Stimulated activated CD4-positive, alpha-beta T cell treated with anti-CD3 and anti-CD28 coated beads, Interleukin-15, amount 100 ng/mL, for 24 hours (primary cell): Measurements from ENCODE around the gene WDR35.

ENCODE experiments used
- DNase-seq: peaks from one replicate; pipeline ENCODE4 v3.0.0-alpha.2; 2020

The WDR35 gene

DNA sequence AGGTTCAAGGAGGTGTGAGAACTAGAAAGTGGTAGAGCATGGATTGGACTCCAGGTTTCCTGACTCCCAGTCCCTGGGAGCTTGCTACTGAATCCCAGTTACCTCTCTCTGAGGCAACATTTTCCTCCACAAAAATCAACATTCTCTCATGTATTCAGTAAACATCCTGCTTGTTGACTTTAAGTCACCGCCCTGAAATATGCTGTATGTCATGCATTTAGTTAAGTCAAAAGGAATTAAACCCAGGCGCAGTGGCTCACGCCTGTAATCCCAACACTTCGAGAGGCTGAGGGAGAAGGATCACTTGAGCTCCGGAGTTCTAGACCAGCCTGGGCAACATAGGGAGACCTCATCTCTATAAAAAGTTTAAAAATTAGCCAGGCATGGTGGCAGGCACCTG is 18.8 kb upstream of the WDR35 start:
- DNase-seq, result no peak

DNA sequence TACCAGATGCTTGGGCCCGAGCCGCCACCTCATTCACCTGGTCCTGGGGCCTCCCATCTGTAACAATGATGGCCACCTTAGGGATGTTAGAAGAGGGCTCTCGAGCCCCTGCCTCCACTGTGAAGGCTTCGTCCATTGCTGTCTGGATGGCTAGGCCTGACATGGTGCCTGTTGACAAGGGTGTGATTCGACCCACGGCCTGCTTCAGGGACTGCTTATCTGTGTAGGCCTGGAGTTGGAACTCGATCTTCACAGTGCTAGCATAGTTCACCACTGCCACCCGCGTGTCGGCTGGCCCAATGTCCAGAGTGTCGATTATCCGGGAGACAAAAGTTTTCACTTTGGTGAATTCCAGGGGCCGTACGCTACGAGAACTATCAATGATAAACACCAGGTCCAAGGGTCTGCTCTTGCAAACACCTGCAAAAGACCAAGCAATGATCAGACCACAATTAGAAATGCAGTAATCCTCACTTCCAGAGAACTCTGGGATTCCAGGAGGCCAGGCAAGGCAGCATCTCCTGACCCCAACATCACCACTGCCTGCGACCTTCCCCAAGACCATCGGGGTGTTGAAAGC is 16.1 kb upstream of the WDR35 start:
- DNase-seq, result no peak

DNA sequence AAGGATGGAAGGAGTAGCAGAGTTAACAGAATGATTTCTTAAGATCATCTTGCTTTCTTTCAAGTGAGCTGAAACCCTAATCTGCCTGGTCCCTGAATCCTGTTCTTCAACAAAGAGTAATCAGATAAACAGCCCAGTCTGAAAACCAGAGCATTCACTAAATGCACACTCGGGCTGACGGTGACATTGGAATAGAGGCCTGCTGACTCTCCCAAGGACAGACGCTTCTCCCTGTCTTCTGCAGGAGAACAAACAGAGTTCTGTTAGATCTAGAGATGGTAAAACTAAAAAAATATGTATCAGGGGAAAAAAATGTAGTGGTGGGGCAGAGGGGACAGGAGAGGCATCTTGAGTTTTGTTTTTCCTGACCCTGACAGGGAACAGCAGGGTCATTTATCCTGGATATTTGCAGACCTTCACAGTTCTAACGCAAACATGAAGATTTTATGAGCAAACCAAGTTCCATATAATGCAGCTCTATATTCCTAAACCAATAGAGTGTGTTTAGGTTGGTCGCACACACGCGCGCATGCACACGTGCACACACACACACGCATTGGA is 15.2 kb upstream of the WDR35 start:
- DNase-seq, result no peak

DNA sequence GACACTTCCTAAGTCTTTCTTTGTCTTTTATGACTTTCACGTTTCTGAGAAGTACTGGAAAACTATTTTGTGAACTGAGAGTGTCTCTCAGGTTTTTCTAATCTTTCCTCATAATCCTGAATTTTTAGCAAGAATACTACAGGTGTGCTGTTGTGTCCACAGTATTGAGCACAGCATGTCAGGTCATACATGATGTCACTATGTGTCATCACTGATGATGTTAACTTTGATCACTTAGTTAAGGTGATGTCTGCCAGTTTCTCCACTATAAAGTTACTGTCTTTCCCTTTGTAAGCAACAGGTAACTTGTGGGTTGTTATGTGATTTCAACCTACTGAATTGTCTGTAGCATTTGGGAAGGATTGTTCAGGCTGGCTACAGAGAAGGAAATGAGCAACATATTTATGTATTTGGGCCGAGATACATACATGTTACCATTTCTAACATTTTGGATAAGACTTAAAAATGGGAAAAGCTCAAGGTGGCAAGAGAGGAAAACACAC is 11.5 kb upstream of the WDR35 start:
- DNase-seq, result no peak

DNA sequence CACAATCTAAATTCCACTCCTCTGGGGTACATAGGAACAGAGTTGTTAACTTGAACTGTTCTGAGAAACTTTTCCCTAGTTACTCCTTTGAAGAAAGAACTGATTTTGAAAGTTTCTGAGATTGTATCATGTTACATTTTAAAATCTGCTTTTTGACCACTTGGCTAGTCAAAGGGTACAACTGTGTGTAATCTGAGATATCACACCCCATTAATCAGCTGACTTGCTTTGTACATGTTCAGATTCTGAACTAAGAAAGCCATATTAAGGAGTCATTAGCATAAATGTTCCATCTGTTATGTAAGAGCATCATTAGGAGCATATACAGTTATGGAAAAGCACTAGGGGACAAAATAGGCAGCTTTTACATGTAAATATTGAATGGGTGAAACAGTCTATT is 3.8 kb upstream of the WDR35 start:
- no peak for DNase-seq

DNA sequence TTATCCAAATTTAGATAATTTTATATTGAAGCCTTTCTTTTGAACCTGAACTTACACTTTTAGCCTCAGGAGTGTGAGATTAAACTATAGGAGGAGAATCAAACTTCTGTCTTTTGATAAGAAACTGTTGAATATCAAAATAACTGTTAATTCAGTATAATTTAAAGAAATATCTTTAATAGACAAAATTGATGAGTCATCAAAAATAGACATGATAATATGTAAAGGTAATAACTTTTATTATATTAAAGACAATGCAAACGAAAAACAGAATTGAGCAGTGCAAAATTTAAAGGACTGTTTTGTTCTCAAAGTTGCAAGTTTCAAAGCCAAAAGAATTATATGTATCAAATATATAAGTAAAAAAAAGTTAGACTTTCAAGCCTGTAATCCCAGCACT is 2.0 kb upstream of the WDR35 start:
- no peak for DNase-seq

DNA sequence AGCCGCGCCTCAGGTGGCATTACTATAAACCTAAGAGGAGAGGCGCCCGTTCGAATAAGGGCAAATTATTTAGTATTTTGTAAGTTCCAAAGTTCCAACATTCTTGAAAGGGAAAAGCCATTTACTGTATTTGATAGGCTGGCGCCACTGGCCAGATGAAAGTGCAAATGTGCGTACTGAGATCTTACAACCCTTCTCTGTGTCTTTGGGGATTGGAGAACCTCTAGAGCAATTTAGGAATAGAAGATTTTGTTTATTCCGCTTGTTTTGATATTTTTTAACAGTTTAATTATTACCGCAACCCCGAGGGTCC is 467 bp upstream of the WDR35 start:
- DNase-seq, result no peak

DNA sequence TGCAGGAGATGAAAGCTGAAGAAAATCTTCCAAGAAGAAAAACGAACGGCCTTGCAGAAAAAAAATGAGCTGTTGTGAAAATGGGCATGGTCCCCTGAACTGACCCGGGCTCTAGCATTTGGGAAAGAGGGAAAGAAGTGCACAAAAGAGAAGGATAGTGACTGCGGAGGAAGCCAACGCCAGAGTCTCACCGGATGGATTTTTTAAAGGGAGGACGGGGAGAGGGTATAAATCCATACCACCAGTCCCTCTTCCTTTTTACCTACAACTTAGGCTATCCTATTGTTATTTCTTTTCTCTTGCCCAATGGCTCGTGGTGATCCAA is 601 bp downstream of the WDR35 start:
- no peak for DNase-seq

DNA sequence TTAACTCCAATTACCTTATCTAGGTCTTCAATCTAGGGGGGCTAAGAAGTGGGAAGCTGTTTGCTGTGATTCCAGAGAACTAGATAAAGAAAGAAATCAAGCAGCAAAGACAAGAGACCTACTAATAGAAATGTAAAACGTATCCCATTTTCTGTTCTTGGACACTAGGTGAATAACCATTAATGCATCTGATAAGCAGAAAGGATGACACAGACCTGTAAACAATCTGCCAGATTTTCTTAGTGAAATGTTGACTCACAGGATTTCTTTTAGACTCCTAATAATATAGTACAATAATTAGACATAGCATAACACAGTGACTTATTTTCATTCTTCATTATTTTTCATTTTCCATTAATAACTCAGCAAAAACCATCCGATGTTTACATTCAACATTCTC is 1.3 kb downstream of the WDR35 start:
- DNase-seq, result no peak

DNA sequence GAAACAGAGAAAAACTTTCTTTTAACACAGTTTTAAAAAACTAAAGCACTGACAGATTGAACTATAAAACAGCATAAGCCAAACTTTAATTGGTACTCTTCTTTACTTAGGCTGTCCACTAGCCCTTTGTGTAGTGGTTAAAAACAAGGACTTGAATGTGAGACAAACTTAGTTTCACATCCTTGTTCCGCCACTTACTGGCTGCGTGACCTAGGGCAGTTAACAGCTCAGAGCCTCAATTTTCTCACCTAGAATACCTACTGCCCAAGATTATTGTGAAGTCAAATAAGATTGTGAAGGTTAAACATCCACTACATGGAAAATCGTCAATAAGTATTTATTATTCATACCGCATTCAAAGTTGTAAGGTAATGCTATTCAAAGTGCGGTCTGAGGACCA is 2.0 kb downstream of the WDR35 start:
- no peak for DNase-seq

DNA sequence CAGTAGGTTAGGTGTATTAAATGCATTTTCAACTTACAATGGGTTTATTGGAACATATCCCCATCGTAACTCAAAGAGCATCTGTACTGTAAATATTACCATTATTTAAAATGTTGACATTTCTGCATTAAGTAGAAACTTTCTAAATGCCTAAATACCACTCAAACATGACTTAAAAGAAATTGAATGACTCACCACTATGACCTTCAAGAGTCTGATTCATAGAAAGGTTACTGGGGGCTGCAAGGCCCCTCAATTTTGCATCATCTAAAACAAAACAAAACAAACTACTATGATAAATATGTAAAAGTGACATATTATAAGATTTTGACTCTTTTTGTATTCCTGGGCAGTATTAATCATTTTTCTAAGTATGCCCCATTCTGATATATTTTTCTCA is 7.6 kb downstream of the WDR35 start:
- DNase-seq, result no peak

DNA sequence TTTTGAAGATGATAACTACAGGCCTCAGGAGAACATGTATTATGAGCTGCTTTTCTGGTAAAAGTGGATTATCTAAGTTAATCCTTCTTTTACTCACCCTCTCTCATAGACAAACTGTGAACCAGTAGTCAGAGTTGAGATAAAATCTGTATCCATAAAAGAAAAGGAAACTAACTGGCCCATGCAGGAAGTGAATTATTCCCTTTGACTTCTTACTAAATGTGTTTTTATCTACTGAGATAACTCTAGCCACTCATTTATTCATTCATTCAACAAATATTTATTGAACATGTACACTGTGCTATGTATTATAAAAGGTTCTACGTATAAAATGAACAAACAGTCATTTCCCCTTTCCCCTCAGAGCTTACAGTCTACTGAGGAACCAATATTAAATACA is 10.0 kb downstream of the WDR35 start:
- no peak for DNase-seq

DNA sequence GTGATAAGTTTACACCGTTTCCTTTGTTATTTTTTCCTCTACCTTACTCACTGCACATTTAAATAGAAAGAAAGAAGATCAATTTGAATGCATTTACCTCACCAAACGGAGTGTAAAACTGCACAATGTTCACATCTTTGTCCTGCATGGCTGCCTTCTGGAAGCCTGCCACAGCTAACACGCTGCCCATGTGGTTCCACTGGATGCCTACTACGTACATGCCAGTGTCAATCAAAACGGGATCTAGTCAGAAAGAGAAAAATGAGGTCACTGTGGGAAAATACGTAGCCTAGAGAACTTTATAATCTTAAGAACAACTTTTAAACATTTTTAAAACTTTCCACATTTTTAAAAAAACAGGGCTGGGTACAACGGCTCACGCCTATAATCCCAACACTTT is 16.4 kb downstream of the WDR35 start:
- no peak for DNase-seq

DNA sequence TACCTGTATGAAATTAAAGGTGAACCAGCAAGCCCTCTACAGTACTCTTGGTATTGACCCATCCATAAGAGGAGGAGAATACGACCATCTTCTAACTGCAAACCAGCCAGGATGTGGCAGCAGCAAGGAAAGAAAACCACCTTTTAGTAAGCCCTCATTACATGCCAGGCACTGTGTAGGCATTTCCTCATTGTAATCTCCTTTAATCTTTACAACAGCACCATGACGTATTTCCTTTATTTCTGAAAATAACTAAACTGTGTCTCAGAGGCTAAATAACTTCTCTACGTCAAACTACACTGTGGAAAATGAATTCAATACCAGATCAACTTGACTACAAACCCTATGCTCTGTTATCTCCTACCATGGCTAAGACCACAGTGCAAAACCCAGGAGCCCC is 18.2 kb downstream of the WDR35 start:
- no peak for DNase-seq

DNA sequence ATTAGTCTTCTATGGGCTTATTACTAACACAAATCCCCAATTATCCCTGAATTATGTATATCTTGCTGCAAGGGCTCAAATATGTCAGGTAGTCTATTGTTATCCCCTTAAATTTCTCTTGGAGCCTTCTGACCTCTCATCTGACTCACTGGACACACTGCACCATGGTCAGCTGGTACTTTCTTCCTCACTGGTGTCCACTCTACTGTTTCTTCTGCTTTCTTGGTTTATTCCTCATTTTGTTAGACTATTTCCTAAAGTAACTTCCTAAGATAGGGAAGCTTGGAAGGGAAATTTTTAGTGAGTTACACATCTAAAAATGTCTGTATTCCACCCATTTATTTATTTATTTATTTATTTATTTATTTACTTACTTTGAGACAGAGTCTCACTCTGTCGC is 26.5 kb downstream of the WDR35 start:
- no peak for DNase-seq

DNA sequence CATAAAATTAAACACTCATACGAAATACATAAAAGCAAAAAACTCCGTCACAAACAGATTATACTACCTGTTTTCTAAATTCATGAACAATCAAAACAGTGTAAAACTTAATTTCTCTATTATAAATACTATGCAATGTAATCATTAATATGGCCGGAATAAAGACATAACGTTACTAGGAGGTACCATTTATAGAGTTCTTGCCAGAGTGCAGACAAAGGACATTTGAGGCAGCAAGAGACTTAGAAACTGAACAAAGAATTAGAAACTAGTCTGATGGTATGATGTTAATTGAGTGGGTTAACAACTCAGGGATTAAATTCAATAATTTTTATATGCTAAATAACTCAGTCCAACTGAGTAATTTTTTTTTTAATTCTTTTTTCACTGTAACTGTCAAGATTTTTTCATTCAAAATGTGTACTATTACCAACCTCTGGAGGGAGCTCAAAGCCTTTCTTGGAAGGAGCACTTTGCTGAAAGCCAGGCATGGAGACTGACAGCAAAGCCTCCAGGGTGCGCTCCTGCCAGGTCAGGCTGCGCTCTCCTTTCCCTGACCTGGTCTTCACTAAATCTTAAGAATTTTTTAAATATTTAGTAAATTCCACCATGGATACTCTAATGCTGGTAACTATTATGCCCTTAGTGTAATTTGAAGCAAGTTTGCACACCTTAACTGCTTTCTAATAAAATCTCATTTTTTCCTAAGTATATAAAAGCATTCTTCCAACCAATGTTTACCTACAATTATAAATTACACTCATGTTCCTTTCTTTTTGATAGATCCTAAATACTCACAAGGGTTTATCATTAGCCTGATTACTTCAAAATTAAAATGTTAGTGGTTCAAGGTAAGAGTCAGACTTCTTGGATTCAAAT is 34.1 kb downstream of the WDR35 start:
- DNase-seq, result peak; percentile 42

DNA sequence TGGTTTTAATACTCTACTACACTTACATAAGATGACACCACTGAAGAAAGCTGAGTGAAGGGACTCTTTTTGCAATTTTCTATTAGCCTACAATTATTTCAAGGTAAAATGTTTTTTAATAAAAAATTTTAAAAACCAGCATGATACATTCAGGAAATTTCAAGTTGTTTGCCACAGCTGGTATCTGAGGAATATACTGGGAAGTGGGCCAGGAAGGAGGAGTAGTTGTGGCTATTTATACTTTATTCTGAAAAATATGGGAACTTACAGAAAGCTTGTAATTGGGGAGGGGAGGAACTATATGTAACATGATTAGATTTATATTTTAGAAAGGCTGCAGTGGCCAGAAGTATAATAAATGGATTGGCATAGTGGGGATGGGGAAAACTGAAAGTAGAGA is 40.8 kb downstream of the WDR35 start:
- DNase-seq, result no peak

DNA sequence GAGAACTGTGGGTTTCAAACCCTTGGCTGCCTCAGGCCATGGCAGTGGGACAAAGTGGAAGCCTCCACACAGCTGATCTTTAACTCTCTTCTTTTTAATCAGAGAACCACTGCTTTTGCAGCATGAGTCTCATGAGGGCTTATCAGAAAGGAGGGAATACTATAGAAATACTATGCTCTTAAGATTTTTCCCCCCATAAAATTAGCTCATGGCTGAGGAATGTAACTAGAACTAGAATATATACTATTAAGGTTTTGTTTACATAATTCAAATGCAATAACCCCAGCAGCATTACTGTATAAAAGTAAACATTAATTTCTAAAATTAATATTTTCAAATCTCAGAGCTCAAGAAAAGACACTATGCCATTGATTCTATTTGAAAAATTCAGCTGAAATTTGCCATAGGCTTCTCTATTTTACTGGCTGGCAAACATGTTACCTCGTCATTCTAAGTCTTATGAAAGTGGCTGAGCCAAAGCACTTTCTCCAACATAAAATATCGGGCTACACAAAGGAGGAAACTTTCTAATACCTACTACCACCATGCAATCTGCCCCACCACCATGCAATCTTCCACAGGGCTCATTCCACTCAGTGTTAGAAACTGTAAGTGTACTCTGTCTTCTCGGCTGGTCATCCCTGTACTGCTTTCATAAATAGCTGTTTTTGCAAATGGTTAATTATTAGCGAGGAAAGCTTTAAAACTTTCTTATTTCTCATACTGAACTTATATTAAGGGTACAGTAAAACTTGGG is 42.5 kb downstream of the WDR35 start:
- DNase-seq, result no peak

DNA sequence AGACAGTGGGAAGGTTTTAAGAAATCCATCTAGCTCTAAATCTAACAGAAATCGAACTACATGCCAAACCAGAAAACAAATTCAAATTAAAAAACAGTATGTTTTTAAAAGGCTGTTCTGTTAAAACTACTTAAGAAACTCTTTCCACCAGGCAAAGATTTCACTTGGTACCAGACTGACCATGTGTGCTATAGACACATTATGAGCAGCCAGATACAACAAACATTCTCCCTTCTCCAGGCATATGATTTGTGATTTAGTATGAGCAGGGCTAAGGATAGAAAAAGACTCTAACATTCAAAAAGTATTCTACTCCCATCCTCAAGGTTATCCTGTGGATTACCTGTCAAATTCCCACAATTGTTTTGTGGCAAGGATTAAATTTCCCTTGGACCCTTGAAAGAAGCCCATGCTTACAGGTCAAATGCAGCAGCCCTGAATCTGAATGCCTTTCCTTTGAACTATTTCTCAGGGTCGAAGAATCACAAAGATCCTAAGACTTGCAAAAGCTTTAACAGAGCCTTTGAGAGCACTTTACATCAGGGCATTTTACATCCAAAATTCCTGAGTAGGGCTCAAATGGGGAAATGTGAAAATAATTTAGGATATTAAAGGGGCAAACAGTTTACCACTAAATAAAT is 45.6 kb downstream of the WDR35 start:
- no peak for DNase-seq

DNA sequence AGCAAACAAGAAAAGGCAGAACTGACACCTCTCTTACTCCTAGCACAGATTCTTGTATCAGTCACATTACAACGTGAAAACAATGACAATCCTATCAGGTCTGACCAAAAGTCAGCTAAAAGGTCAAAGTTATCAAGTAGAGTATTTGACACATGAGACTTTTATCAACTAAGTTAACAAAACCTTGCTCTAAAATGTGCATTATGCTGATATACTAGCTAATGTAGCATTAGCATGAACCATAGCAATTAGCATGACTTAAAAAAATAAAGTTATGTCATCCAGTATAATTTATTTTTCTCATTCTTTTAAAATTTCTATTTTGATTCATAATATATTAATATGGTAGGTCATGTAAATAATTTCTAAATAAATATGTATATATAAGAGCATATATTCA is 46.7 kb downstream of the WDR35 start:
- no peak for DNase-seq

DNA sequence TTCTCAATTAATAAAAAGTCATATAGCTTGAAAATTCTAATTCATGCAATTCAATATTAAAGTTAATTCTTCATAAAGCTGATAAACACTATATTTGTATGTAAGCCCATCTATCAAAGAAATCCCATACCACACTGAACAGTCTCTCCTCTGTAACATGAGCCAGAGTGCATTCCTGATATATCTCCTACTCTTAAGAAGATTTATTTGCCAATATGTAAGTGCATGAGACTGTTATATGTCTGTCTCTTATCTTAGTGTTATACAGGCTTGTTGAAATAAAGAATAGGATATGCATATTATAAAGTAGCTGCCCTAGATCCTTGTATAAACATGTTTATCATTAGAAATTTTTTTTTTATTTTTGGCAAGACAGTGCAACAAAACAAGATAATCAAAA is 47.7 kb downstream of the WDR35 start:
- DNase-seq, result no peak

DNA sequence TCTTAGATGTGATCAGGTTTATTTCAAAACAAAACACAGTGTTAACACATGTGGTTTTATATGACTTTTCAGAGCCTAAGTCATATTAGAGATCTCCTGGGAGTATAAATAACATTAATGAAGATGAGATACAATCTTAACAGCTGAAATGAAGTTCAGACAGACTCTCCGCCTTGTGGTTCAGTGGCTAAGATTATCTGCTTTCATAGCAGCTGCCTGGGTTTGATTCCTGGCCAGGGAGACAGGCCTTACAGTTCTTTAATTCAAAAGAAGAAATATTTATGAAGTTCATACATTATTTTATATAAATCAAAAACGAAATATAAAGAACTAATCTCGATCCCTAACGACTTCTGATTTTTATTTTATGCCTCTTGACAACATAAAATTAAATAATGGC is 52.9 kb downstream of the WDR35 start:
- DNase-seq, result no peak

DNA sequence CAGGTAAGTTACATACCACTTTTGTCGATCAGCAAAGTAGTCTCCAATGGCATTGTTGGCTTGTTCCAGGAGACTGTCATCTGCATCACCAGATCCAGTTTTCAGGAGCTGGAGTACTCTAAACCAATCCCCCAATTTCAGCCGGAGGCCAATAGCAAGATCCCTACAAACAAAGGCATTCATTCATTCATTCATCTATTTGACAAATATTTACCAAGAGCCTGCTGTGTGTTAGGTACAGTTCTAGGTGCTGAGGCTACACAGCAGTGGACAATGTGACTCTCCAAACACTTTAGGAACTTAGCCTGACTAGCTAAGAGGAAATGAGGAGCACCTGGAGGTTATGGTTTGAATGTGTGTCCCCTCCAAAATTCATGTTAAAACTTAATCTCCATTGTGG is 53.7 kb downstream of the WDR35 start:
- DNase-seq, result no peak
